Right atrium auricular region (tissue), 2 donors: ENCODE measurements around the gene UBE2N. TPM values are rescaled to one million over a fixed set of nuclear protein-coding genes. Genes with fewer than 3 reads are reported as not detected.

Experiments used
- DNase-seq: peaks from one replicate; pipeline ENCODE4 v3.0.0-alpha.2; 2019; ENCODE audit warnings: low spot score
- H3K27ac ChIP-seq, 2 donors: fragments of 200-600 bp; sonication (generic); 1 replicate in 1 of 2; 2 replicates in 1 of 2; pipeline ENCODE4 v1.5.1; 2016 to 2019
- H3K27me3 ChIP-seq, 2 donors: fragments of 200-600 bp; sonication (generic); one replicate each; pipeline versions ENCODE4 v1.5.1 to v1.6.0; 2017 to 2019
- H3K36me3 ChIP-seq: fragments of 200-600 bp; sonication (generic); one replicate; pipeline ENCODE4 v1.5.1; 2016
- H3K4me1 ChIP-seq, 2 donors: fragments of 200-600 bp; sonication (generic); one replicate each; pipeline versions ENCODE4 v1.5.1 to v1.6.0; 2017 to 2019
- H3K4me3 ChIP-seq, 2 donors: fragments of 200-600 bp; sonication (generic); 1 replicate in 1 of 2; 2 replicates in 1 of 2; pipeline ENCODE4 v1.5.1; 2017 to 2019; ENCODE audit warnings: mild to moderate bottlenecking in 1 of 2, moderate library complexity in 1 of 2
- H3K9me3 ChIP-seq, 2 donors: fragments of 200-600 bp; sonication (generic); one replicate each; pipeline ENCODE4 v1.5.1; 2019
- total RNA-seq, 2 donors: library from RNA; depleted of rRNA; stranded (reverse); fragments of >200 nt; gene quantifications; one replicate each; pipeline ENCODE4 v1.1.0, GENCODE V29; 2016
- TF ChIP-seq, protein P1 (sequence below), 2 donors: fragments of 200-600 bp; sonication (generic); IDR thresholded peaks; one replicate each; pipeline ENCODE4 v1.5.1; 2019; ENCODE audit warnings: antibody characterized with exemption in 2 of 2

Gene UBE2N
- total RNA-seq, 2 donors from 2014 or later, result 30.2 to 41.5 TPM

DNA sequence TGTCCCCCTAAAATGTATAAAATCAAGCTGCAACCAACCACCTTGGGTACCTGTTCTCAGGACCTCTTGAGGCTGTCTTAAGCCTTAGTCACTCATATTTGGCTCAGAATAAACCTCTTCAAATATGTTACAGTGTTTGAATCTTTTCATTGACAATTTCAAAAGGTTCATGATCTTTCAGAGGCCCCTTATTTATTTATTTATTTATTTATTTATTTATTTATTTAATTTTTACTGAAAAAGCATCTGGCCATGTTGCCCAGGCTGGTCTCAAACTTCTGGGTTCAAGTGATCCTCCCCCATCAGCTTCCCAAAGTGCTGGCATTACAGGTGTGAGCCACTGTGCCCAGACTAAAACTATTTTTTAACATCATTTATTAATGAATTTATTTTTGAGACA lies 72.2 kb downstream of the UBE2N start:
- H3K4me3 ChIP-seq, result no peak overlapping the region
- DNase-seq, result no peak
- peaks cover 0 to 17% of the 10 kb centered on the region in 2 donors for H3K4me1 ChIP-seq
- H3K9me3 ChIP-seq, result no peaks in the 10 kb centered on the region
- TF ChIP-seq, protein P1, sequence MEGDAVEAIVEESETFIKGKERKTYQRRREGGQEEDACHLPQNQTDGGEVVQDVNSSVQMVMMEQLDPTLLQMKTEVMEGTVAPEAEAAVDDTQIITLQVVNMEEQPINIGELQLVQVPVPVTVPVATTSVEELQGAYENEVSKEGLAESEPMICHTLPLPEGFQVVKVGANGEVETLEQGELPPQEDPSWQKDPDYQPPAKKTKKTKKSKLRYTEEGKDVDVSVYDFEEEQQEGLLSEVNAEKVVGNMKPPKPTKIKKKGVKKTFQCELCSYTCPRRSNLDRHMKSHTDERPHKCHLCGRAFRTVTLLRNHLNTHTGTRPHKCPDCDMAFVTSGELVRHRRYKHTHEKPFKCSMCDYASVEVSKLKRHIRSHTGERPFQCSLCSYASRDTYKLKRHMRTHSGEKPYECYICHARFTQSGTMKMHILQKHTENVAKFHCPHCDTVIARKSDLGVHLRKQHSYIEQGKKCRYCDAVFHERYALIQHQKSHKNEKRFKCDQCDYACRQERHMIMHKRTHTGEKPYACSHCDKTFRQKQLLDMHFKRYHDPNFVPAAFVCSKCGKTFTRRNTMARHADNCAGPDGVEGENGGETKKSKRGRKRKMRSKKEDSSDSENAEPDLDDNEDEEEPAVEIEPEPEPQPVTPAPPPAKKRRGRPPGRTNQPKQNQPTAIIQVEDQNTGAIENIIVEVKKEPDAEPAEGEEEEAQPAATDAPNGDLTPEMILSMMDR (IDR thresholded peaks at IDR 0.05), result no peak
- H3K27ac ChIP-seq, result no peak overlapping the region
- H3K36me3 ChIP-seq, result no peaks in the 10 kb centered on the region
- H3K27me3 ChIP-seq, result no peaks in the 10 kb centered on the region

DNA sequence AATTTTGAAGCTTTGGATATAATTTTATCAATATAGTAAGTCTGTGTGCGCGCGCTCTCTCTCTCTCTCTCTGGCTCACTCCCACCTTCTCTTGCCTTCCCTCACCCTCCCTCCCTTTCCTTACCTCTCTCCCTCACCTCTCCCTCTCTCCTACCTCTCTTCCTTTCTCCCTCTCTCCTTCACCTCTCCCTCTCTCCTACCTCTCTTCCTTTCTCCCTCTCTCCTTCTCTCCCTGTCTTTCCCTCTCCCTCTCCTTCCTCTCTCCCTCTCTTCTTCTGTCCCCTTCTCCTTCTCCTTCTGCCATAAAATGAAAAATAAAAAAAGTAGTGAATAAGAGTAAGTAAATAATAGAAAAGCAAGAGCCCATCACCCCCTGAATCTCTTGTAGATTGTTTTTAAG lies 73.0 kb downstream of the UBE2N start:
- no peaks in the 10 kb centered on the region for H3K9me3 ChIP-seq
- H3K27ac ChIP-seq, result no peak overlapping the region
- no peak for DNase-seq
- H3K27me3 ChIP-seq, result no peaks in the 10 kb centered on the region
- TF ChIP-seq, protein P1 (IDR thresholded peaks at IDR 0.05), result no peak
- no peak overlapping the region for H3K4me3 ChIP-seq
- peaks cover 0 to 10% of the 10 kb centered on the region in 2 donors for H3K4me1 ChIP-seq
- H3K36me3 ChIP-seq, result no peaks in the 10 kb centered on the region

DNA sequence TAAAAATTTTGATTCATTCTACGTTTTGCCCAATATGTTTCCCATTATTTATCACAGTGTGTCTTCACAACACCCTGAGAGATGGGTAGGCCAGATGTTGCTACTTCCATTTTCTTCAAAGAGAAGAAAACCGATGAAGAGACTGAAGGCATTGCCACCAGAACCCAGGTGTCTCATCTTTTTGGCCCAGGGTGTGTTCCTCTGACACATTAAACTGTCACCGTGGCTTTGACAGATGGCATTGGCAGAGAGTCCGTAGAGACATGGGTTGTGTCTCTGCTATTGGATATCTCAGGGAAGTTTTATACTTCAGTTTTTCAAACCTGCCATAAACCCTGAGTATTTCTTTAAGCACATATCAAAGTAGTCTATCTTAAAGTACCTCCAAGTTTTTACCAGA lies 75.3 kb downstream of the UBE2N start:
- TF ChIP-seq, protein P1 (IDR thresholded peaks at IDR 0.05), result no peak
- no peaks in the 10 kb centered on the region for H3K36me3 ChIP-seq

DNA sequence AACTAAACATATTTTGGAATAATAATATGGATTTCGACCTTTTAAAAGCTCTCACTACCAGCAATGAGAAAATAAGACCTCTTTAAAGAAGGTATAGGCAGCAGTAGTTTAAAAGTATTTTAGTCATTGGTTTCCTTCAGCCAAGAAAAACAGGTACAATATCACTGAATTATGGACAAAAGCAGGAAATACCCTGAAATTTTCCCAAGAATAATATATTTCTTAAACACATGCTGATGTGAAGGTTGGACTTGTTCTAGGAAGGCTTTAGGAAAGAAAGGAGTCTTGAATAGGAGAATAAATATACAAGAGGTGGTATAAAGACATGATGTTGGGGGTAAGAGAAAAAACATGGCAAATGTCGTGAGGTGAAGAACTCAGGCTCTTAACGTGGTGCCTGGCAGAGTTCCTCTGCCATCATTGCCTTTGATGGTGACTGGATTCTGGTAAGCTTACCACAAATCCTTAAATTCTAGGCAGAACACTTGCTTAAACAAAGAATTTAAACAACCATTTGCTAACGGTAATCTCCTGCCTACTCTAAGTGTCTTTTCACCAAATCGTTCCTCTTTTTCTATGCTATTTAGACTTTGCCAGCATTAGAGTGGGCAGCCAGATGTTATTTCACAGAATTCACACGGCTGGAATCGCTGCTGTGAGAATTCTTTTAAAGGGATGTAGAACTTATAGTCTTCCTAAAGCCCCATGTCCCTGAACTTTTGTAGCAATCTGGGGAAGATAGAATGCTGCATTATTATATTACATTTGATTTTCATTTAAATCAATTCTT lies 75.9 kb downstream of the UBE2N start:
- no peaks in the 10 kb centered on the region for H3K27me3 ChIP-seq
- no peak overlapping the region for H3K4me3 ChIP-seq
- TF ChIP-seq, protein P1 (IDR thresholded peaks at IDR 0.05), result no peak
- H3K27ac ChIP-seq, result no peak overlapping the region
- no peaks in the 10 kb centered on the region for H3K36me3 ChIP-seq
- no peak for DNase-seq
- H3K9me3 ChIP-seq, result no peaks in the 10 kb centered on the region
- peaks cover 0 to 11% of the 10 kb centered on the region in 2 donors for H3K4me1 ChIP-seq

More for the DNA sequence above, 75.3 kb downstream of the UBE2N start:
- Histone ChIP-seq H3K4me1 (peaks cover 0 to 5% of the 10 kb centered on the region in 2 donors), H3K4me3 (no peak overlapping the region), H3K27me3 (no peaks in the 10 kb centered on the region), H3K27ac (no peak overlapping the region), H3K9me3 (no peaks in the 10 kb centered on the region)
- no peak for DNase-seq

DNA sequence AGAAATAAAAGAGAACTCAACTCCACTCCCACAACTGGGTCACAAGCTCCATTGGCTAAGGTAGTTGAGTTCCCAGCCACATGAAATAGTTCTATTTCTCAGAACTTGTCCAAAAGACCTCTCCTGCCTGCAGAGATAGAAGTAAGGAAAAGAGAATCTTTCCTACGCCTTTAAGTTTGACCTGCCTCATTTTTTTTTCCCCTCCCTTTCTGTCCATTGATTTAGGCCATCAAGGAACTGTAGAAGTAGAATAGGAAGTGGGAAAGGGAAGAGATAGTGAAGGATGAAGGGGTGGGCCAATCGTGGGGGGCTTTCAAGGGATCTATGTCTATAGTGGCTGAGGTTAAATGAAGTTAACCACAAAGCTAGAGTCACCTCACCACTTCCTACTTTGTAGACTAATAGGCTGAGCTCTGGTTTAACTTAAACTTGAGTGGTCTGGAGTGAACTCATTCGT lies 77.9 kb downstream of the UBE2N start:
- Histone ChIP-seq H3K9me3 (no peaks in the 10 kb centered on the region), H3K27me3 (no peaks in the 10 kb centered on the region), H3K36me3 (no peaks in the 10 kb centered on the region), H3K4me1 (peaks cover 0 to 21% of the 10 kb centered on the region in 2 donors), H3K4me3 (no peak overlapping the region), H3K27ac (no peak overlapping the region)
- TF ChIP-seq, protein P1 (IDR thresholded peaks at IDR 0.05), result no peak
- no peak for DNase-seq
